GM12878 (cell line): ENCODE data around the gene HNRNPU. TPM values are rescaled to one million over a fixed set of nuclear protein-coding genes. Genes with fewer than 3 reads are reported as not detected.

Source experiments
- CREM ChIP-seq: IDR thresholded peaks from 2 replicates; pipeline ENCODE4 v1.6.1; 2014; ENCODE audit warnings: antibody characterized with exemption, low read depth
- IRF4 ChIP-seq: IDR thresholded peaks from 2 replicates; pipeline ENCODE4 v1.6.1; 2011; ENCODE audit warnings: low read depth, low read length
- MEF2B ChIP-seq: fragments of 450-650 bp; IDR thresholded peaks from 2 replicates; pipeline ENCODE4 v1.6.1; 2018; ENCODE audit warnings: mild to moderate bottlenecking, moderate library complexity; ENCODE audit not compliant: partially characterized antibody, poor library complexity, severe bottlenecking
- NR2C1 ChIP-seq: fragments of 450-650 bp; IDR thresholded peaks from 2 replicates; pipeline ENCODE4 v1.6.1; 2017; ENCODE audit warnings: antibody characterized with exemption, mild to moderate bottlenecking, moderate library complexity
- PBX3 ChIP-seq: IDR thresholded peaks from 2 replicates; pipeline ENCODE4 v1.6.1; 2011; ENCODE audit warnings: mild to moderate bottlenecking, low read depth, low read length, moderate library complexity; ENCODE audit not compliant: insufficient replicate concordance
- RCOR1 ChIP-seq: conservative IDR thresholded peaks from 2 replicates; pipeline ENCODE4 v1.6.1; 2012; ENCODE audit warnings: low read depth, low read length, improper control_type of control experiment
- RUNX3 ChIP-seq: IDR thresholded peaks from 2 replicates; pipeline ENCODE4 v1.6.1; 2012; ENCODE audit warnings: low read length, inconsistent platforms
- SMAD1 ChIP-seq: fragments of 450-650 bp; IDR thresholded peaks from 2 replicates; pipeline ENCODE4 v1.6.1; 2018; ENCODE audit warnings: mild to moderate bottlenecking, low read depth; ENCODE audit not compliant: partially characterized antibody
- SREBF2 ChIP-seq: IDR thresholded peaks from 2 replicates; pipeline ENCODE4 v1.6.1; 2012; ENCODE audit warnings: mild to moderate bottlenecking, low read length
- SRF ChIP-seq, 2 experiments: IDR thresholded peaks; 2 replicates each; pipeline ENCODE4 v1.6.1; 2011; ENCODE audit warnings: low read depth in 2 of 2, low read length in 2 of 2, mild to moderate bottlenecking in 1 of 2, moderate library complexity in 1 of 2
- TBL1XR1 ChIP-seq: IDR thresholded peaks from 2 replicates; pipeline ENCODE4 v1.6.1; 2012; ENCODE audit warnings: low read depth, low read length, improper control_type of control experiment
- USF2 ChIP-seq: IDR thresholded peaks from 2 replicates; pipeline ENCODE4 v1.6.1; 2011; ENCODE audit warnings: low read depth, low read length, improper control_type of control experiment, borderline replicate concordance
- ZNF687 ChIP-seq: fragments of 450-650 bp; IDR thresholded peaks from 2 replicates; pipeline ENCODE4 v1.6.1; 2017; ENCODE audit warnings: mild to moderate bottlenecking, moderate library complexity
- polyA plus RNA-seq, 11 experiments: library from polyadenylated mRNA; depleted of rRNA in 4 of 11; unstranded in 6 of 11; stranded (reverse) in 5 of 11; fragments of >200 nt; fragmentation: Nextera tagmentation in 4 of 11; fragmentation: Illumina TruSeq in 1 of 11; extraction: Ambion mirVana in 4 of 11; extraction: Trizol in 1 of 11; gene quantifications; 1 replicate in 1 of 11; 2 replicates in 10 of 11; pipeline versions ENCODE4 v1.2.1 to v1.2.3, GENCODE V29; 2011 to 2016; ENCODE audit warnings: inconsistent platforms in 2 of 11, missing spikeins in 2 of 11, low read depth in 1 of 11
- total RNA-seq, 4 experiments: library from RNA; depleted of rRNA in 3 of 4; stranded (reverse); fragments of >200 nt in 3 of 4; fragmentation: Illumina TruSeq in 1 of 4; extraction: Trizol in 1 of 4; gene quantifications; 2 replicates each; pipeline versions ENCODE4 v1.2.1 to v1.2.3, GENCODE V29; 2013 to 2021

The HNRNPU gene
- total and polyA plus RNA-seq, 10 of the 15 experiments (the other 5 are each of a cell fraction or from before 2014, with no cell fraction given) = 163 to 569 (median 420) TPM

GRCh38 chr1:244834543-244835275 lies 29.6 kb downstream of the HNRNPU start (continued):
- TF ChIP-seq PBX3 (no peak), SMAD1 (peak; percentile 38), NR2C1 (peak; percentile 70), RUNX3 (peak; percentile 30; the same call in 1 of the 2 replicates), ZNF687 (peak; percentile 95), RCOR1 (peak; percentile 80; the same call in 1 of the 2 replicates), CREM (peak; percentile 66), IRF4 (no peak), SRF (IDR thresholded peaks at IDR 0.05; ENCODE audit: low read depth in 2 of 2, low read length in 2 of 2) (no peak), SREBF2 (no peak), USF2 (no peak), TBL1XR1 (peak; percentile 72; the same call in 1 of the 2 replicates), MEF2B (peak; percentile 49)
